PC-9 (cell line): ENCODE measurements around the gene HINT2. TPM values are rescaled to one million over a fixed set of nuclear protein-coding genes. Genes with fewer than 3 reads are reported as not detected.

Source experiments
- BruUV-seq: library from RNA; stranded (reverse); fragments of 400-500 nt; replicated peaks from 2 replicates; lab custom pipeline; 2021; lab: Mats Ljungman, UMichigan
- CTCF ChIA-PET: fragments of 300-600 bp; sonication (Branson Sonifier 250); formaldehyde crosslinking; loops from one replicate; lab custom pipeline; 2022; ENCODE audit warnings: antibody characterized with exemption; lab: Charles Lee
- POLR2A ChIA-PET: fragments of 300-600 bp; sonication (Branson Sonifier 250); formaldehyde crosslinking; loops from one replicate; lab custom pipeline; 2022; ENCODE audit warnings: antibody characterized with exemption; ENCODE audit not compliant: unreplicated experiment; lab: Charles Lee
- DNase-seq, 2 experiments: peaks; one replicate each; pipeline versions ENCODE4 v3.0.0 to v3.0.0-alpha.2; 2015 to 2022; ENCODE audit warnings: mixed read lengths in 1 of 2
- H2AFZ ChIP-seq: fragments of 200-600 bp; sonication (generic); 2 replicates; pipeline ENCODE4 v1.8.1; 2017; ENCODE audit warnings: antibody characterized with exemption
- H3F3A ChIP-seq: fragments of 200-600 bp; sonication (generic); 2 replicates; pipeline ENCODE4 v1.8.1; 2017; ENCODE audit warnings: antibody characterized with exemption, mild to moderate bottlenecking, low read depth; ENCODE audit not compliant: insufficient read depth
- H3K27ac ChIP-seq: fragments of 200-600 bp; sonication (generic); 2 replicates; pipeline ENCODE4 v1.6.1; 2016; ENCODE audit warnings: mixed run types
- H3K27me3 ChIP-seq: fragments of 200-600 bp; sonication (generic); 2 replicates; pipeline ENCODE4 v1.6.1; 2016; ENCODE audit warnings: low read depth, mixed run types; ENCODE audit not compliant: insufficient read depth
- H3K36me3 ChIP-seq: fragments of 200-600 bp; sonication (generic); 2 replicates; pipeline ENCODE4 v1.6.1; 2016; ENCODE audit warnings: low read depth, mixed run types
- H3K4me1 ChIP-seq: fragments of 200-600 bp; sonication (generic); replicated peaks from 2 replicates; pipeline ENCODE4 v1.6.1; 2016; ENCODE audit warnings: mixed run types; ENCODE audit not compliant: insufficient read depth
- H3K4me2 ChIP-seq: fragments of 200-600 bp; sonication (generic); 2 replicates; pipeline ENCODE4 v1.6.1; 2017; ENCODE audit warnings: mixed run types
- H3K4me3 ChIP-seq: fragments of 200-600 bp; sonication (generic); 2 replicates; pipeline ENCODE4 v1.6.1; 2016; ENCODE audit warnings: mixed run types
- H3K79me2 ChIP-seq: fragments of 200-600 bp; sonication (generic); 2 replicates; pipeline ENCODE4 v1.6.1; 2017; ENCODE audit warnings: low read depth, mixed run types
- H3K9me2 ChIP-seq: fragments of 200-600 bp; sonication (generic); 2 replicates; pipeline ENCODE4 v1.8.1; 2017; ENCODE audit warnings: mild to moderate bottlenecking; ENCODE audit not compliant: insufficient read depth
- H3K9me3 ChIP-seq: fragments of 200-600 bp; sonication (generic); 2 replicates; pipeline ENCODE4 v1.8.1; 2016; ENCODE audit warnings: low read depth; ENCODE audit not compliant: insufficient read depth
- H4K20me1 ChIP-seq: fragments of 200-600 bp; sonication (generic); 2 replicates; pipeline ENCODE4 v1.8.1; 2017; ENCODE audit not compliant: insufficient read depth
- EZH2 ChIP-seq: fragments of 200-600 bp; sonication (generic); IDR thresholded peaks from 2 replicates; pipeline ENCODE4 v1.8.0; 2017; ENCODE audit warnings: antibody characterized with exemption, low read depth
- intact Hi-C: fragments of 100-400 bp; cut with micrococcal nuclease; formaldehyde crosslinking; loops from one replicate; pipeline ENCODE4 v1.10.0; 2022; ENCODE audit not compliant: unreplicated experiment
- total RNA-seq: library from RNA; stranded (reverse); gene quantifications from 2 replicates; pipeline ENCODE4 v1.2.3, GENCODE V29; 2021
- TF ChIP-seq, protein P1 (sequence below): fragments of 200-600 bp; sonication (generic); conservative IDR thresholded peaks from 2 replicates; pipeline ENCODE4 v1.6.1; 2017; ENCODE audit warnings: mixed run types, antibody characterized with exemption, mild to moderate bottlenecking, moderate library complexity

Gene HINT2
- total RNA-seq, 1 experiment from 2014 or later, result 53.1 TPM

DNA sequence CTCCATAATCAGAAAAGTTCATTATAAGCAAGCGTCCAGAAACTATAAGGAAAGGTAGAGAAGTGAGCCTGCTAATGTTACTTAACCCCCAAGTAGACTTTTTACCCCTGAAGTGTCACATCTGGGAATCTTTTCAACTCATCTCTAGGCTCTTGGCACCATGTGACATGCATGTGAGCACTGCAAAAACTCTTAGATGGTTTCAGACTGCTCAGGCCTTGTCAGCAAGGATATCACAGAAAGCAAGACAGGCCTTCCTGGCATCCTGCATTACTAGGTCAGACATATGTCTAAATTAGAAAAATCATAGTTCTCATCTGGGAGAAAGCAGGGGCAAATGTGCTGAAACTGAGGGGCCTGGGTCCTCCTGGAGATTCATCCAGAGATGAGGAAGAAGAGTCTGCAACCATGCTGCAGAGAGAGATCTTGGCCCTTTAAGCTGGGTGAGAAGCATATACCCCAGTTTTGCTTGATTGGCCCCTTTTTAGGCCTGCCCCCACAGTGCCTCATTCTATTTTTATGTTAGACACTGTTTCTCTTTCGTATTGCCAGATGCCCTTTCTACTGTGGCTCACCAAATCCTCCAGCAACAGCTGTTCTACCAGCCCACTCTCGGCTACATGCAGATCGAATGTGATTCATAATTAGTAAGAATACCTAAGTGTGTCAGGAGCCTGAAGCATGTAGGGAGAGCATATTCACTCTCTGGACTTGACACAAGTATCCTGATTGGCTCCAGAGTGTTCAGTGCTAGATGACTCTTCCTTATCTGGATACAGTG, 33.1 kb upstream of the HINT2 start:
- no peak overlapping the region for H3K4me2 ChIP-seq
- ChIA-PET POLR2A (no interaction called here), CTCF (no interaction called here)
- no peak overlapping the region for H3K27ac ChIP-seq
- no peak overlapping the region for H3K4me3 ChIP-seq
- no peaks in the 10 kb centered on the region for H3K36me3 ChIP-seq
- no peaks in the 10 kb centered on the region for H3K9me2 ChIP-seq
- H2AFZ ChIP-seq, result no peak overlapping the region
- peaks cover 18% of the 10 kb centered on the region for H3K4me1 ChIP-seq
- TF ChIP-seq EZH2, result no peak
- H3K9me3 ChIP-seq, result no peaks in the 10 kb centered on the region
- no peaks in the 10 kb centered on the region for H4K20me1 ChIP-seq
- DNase-seq, result no peak
- H3K79me2 ChIP-seq, result no peaks in the 10 kb centered on the region
- BruUV-seq, result no TSS peak
- intact Hi-C loops, result no loop called here
- peaks cover 6% of the 10 kb centered on the region for H3F3A ChIP-seq
- no peaks in the 10 kb centered on the region for H3K27me3 ChIP-seq

GRCh38 chr9:35845824-35846771, 31.3 kb upstream of the HINT2 start:
- Histone ChIP-seq H3K9me2 (no peaks in the 10 kb centered on the region), H3K4me1 (peaks cover 18% of the 10 kb centered on the region), H3K36me3 (no peaks in the 10 kb centered on the region), H3K4me2 (0 out of 2 replicates have a peak overlapping the region, but pooled peaks have one; percentile 42), H3K27me3 (no peaks in the 10 kb centered on the region), H4K20me1 (no peaks in the 10 kb centered on the region), H3F3A (peaks cover 6% of the 10 kb centered on the region), H3K9me3 (no peaks in the 10 kb centered on the region), H3K4me3 (no peak overlapping the region), H3K79me2 (no peaks in the 10 kb centered on the region), H2AFZ (no peak overlapping the region), H3K27ac (peak overlapping the region; percentile 64; the same call in 1 of the 2 replicates)
- ChIA-PET POLR2A (interaction anchor here (0.5 kb wide), 1 partner anchor 65 kb away, joined by 3 read pairs; no protein-coding TSS in a partner anchor), CTCF (no interaction called here)
- BruUV-seq, result no TSS peak
- intact Hi-C loops, result no loop called here
- TF ChIP-seq, protein P1, sequence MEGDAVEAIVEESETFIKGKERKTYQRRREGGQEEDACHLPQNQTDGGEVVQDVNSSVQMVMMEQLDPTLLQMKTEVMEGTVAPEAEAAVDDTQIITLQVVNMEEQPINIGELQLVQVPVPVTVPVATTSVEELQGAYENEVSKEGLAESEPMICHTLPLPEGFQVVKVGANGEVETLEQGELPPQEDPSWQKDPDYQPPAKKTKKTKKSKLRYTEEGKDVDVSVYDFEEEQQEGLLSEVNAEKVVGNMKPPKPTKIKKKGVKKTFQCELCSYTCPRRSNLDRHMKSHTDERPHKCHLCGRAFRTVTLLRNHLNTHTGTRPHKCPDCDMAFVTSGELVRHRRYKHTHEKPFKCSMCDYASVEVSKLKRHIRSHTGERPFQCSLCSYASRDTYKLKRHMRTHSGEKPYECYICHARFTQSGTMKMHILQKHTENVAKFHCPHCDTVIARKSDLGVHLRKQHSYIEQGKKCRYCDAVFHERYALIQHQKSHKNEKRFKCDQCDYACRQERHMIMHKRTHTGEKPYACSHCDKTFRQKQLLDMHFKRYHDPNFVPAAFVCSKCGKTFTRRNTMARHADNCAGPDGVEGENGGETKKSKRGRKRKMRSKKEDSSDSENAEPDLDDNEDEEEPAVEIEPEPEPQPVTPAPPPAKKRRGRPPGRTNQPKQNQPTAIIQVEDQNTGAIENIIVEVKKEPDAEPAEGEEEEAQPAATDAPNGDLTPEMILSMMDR, result no peak
- no peak for TF ChIP-seq EZH2
- no peak for DNase-seq

GRCh38 chr9:35844628-35845270, 29.9 kb upstream of the HINT2 start:
- H3K36me3 ChIP-seq, result no peaks in the 10 kb centered on the region
- H3F3A ChIP-seq, result peaks cover 6% of the 10 kb centered on the region
- no peaks in the 10 kb centered on the region for H3K79me2 ChIP-seq
- POLR2A ChIA-PET, result no interaction called here
- H4K20me1 ChIP-seq, result no peaks in the 10 kb centered on the region
- TF ChIP-seq EZH2, result no peak
- TF ChIP-seq, protein P1, result no peak
- H3K4me1 ChIP-seq, result peaks cover 18% of the 10 kb centered on the region
- H3K9me3 ChIP-seq, result no peaks in the 10 kb centered on the region
- H3K9me2 ChIP-seq, result no peaks in the 10 kb centered on the region
- H3K27me3 ChIP-seq, result no peaks in the 10 kb centered on the region
- peak overlapping the region; percentile 64 for H3K27ac ChIP-seq
- peak; percentile 36 to 83 for DNase-seq
- intact Hi-C loops, result no loop called here
- no peak overlapping the region for H2AFZ ChIP-seq
- CTCF ChIA-PET, result interaction anchor here (0.5 to 1.0 kb wide), 2 partner anchors 38 to 96 kb away, joined by 3 read pairs; no protein-coding TSS in a partner anchor
- no TSS peak for BruUV-seq
- H3K4me2 ChIP-seq, result peak overlapping the region; percentile 42
- no peak overlapping the region for H3K4me3 ChIP-seq
